GM12864 (cell line): ENCODE measurements around the gene ZNF296.

Source experiments
- DNase-seq: peaks from one replicate; pipeline ENCODE4 v3.0.0-alpha.2; 2011; ENCODE audit warnings: low read depth
- H3K4me3 ChIP-seq: 2 replicates; pipeline ENCODE4 v1.5.1; 2011; ENCODE audit warnings: mild to moderate bottlenecking, low read depth, low read length, control low read depth
- TF ChIP-seq, protein P1 (sequence below): IDR thresholded peaks from 2 replicates; pipeline ENCODE4 v1.5.1; 2011; ENCODE audit warnings: low read depth, mild to moderate bottlenecking, moderate library complexity, low read length, control low read depth, inconsistent platforms; ENCODE audit errors: missing control alignments

Gene ZNF296

DNA sequence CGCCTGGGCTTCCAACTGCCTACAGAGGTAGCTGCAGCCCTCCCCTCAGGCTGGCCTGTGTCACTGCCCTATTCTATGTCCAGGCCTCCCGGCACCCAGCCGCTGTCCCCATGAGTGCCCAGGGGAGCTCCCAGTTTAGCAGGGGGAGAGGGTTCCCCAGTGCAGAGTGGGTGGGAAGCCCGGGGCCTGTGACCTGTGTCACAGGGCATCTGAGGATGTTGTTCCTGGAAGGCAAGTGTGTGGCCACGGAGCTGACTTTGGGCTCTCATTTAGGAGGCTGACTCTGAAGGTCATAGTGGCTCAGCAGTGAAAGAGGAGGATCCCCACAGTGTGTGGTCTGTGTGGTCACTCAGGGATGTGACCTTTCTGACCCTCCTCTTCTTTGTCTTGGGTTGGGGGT lies 41.8 kb upstream of the ZNF296 start:
- H3K4me3 ChIP-seq: peak overlapping the region; percentile 1; the same call in 1 of the 2 replicates
- TF ChIP-seq, protein P1, sequence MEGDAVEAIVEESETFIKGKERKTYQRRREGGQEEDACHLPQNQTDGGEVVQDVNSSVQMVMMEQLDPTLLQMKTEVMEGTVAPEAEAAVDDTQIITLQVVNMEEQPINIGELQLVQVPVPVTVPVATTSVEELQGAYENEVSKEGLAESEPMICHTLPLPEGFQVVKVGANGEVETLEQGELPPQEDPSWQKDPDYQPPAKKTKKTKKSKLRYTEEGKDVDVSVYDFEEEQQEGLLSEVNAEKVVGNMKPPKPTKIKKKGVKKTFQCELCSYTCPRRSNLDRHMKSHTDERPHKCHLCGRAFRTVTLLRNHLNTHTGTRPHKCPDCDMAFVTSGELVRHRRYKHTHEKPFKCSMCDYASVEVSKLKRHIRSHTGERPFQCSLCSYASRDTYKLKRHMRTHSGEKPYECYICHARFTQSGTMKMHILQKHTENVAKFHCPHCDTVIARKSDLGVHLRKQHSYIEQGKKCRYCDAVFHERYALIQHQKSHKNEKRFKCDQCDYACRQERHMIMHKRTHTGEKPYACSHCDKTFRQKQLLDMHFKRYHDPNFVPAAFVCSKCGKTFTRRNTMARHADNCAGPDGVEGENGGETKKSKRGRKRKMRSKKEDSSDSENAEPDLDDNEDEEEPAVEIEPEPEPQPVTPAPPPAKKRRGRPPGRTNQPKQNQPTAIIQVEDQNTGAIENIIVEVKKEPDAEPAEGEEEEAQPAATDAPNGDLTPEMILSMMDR: no peak
- DNase-seq: no peak

DNA sequence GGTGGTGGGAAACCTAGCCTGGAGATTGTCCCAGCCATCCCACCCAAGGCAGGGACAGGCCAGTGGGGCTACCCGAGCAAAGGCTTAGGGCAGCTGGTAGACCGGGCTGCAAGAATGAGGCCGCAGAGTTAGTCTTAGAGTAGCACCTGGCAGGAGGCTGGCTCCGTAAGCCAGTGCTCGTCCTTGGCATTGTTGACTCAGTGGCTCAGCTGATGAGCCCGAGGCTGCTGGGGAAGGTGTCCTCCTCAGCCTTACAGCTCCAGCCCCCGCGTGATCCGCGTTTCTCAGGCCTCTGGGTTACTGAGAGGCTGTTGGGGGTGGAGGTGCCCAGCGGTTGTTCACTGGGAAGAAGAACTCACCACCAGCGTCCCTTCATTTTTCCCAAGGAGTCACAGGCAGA lies 41.4 kb upstream of the ZNF296 start:
- H3K4me3 ChIP-seq: no peak overlapping the region
- DNase-seq: no peak
- TF ChIP-seq, protein P1: no peak

DNA sequence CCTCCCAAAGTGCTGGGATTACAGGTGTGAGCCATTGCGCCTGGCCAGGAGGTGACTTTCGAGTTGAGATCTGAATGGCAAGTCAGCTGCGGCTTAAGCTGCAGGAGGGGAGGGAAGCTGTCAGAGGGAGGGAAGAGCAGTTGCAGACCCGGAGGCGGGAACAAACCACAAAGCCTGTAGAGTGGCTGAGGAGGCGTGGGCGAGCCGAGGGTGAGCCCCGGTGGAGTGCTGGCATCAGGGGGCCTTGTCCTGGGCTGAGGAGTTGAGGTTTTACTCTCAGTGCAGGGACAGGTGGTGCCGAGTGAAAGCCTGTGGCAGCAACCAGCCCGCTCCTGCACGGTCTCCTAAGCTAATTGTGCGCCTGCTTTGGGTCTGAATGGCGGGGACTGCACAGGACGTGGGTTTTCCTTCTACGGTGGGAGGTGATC lies 40.9 kb upstream of the ZNF296 start:
- DNase-seq: peak; percentile 73
- H3K4me3 ChIP-seq: no peak overlapping the region
- TF ChIP-seq, protein P1: no peak

DNA sequence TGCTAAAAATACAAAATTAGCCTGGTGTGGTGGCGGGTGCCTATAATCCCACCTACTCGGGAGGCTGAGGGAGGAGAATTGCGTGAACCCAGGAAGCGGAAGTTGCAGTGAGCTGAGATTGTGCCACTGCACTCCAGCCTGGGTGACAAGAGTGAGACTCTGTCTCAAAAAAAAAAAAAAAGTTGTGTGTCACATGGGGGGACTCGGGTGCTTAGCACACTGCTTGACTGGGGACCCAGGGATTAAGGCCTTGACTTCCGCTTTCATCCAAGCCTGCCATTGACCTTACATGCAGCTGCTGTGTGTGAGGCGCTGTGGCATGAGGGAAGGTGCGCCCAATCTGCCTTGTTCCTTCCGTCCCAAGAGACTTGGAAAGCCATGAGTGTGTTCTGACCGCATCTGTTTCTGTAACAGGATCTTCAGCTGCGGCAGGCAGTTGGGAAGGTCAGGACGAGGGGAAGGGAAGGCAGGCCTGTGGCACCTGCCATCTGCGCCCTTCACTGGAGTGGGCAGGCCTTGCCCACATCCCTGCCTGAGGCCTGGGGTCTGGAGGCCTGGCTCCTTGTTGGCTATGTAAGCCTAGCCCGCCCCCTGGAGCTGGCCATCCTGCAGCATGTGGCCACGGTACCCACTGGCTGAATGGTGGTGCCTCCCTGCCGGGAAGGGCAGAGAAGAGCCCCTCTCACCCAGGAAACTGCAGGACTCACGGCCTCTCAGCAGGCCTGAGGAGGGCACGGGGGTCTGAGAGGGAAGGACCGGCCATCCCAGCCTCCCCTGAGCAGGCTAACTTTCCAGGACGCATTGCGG lies 39.7 kb upstream of the ZNF296 start:
- no peak overlapping the region for H3K4me3 ChIP-seq
- DNase-seq: no peak
- TF ChIP-seq, protein P1: no peak

DNA sequence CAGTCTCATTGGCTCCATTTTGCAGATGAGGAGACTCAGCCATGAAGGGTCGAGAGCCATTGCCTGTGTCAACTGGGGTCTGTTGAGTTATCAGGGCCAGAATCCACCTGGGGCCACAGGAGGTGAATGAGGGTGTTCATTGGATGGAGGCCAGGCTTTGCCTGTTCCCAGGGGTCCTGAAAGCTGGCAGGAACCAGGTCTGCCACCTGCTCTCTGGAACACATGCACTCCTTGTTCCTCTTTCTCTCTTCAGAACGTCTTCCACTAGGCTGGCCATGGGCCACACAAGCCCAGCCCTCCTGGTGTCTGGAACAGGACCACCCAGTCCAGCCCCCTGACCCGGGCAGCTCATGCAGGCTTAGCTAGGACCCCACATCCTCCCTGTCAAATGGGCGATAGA lies 37.8 kb upstream of the ZNF296 start:
- H3K4me3 ChIP-seq: no peak overlapping the region
- DNase-seq: no peak
- TF ChIP-seq, protein P1: no peak

DNA sequence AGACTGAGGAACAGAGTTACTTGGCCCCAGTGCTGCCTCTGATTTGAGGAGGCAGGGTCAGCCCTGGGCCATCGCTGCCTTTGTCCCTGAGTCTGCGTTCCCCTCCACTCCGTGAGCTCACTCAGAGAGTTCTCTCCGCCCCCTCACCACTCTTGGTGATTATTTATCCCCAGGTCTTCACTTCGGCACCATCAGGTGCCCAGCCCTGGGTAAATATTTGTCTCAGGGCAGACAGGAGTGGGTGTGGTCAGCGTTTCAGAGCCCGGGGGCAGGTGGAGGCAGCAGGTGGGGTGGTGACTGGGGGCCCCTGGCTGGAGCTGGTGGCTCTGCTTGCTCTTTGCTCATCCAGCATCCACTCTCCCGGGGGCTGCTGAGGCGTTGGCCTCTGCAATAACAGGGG lies 37.4 kb upstream of the ZNF296 start:
- no peak overlapping the region for H3K4me3 ChIP-seq
- DNase-seq: no peak
- TF ChIP-seq, protein P1: no peak
